IPS-18a (cell line): ENCODE results near the gene SLC25A6.
"Not testable (repeated sequence)": the region's sequence is repeated elsewhere in the genome, so short reads cannot be mapped to it uniquely, and the experiment has no call there.

Experiments
- H3K27ac ChIP-seq: one replicate; pipeline ENCODE4 v1.5.1; 2013; ENCODE audit warnings: low read length
- H3K27me3 ChIP-seq: one replicate; pipeline ENCODE4 v1.6.1; 2013; ENCODE audit warnings: mild to moderate bottlenecking, low read length; ENCODE audit not compliant: control insufficient read depth, insufficient read depth
- H3K36me3 ChIP-seq: one replicate; pipeline ENCODE4 v1.6.1; 2013; ENCODE audit warnings: low read depth, low read length; ENCODE audit not compliant: control insufficient read depth
- H3K4me1 ChIP-seq: one replicate; pipeline ENCODE4 v1.6.1; 2013; ENCODE audit warnings: low read depth, low read length; ENCODE audit not compliant: control insufficient read depth
- H3K4me3 ChIP-seq: one replicate; pipeline ENCODE4 v1.5.1; 2013; ENCODE audit warnings: low read length
- H3K9ac ChIP-seq: one replicate; pipeline ENCODE4 v1.6.1; 2013; ENCODE audit warnings: mild to moderate bottlenecking, low read length, moderate library complexity
- H3K9me3 ChIP-seq: one replicate; pipeline ENCODE4 v1.6.1; 2013; ENCODE audit warnings: low read depth, low read length; ENCODE audit not compliant: control insufficient read depth

SLC25A6 gene

DNA sequence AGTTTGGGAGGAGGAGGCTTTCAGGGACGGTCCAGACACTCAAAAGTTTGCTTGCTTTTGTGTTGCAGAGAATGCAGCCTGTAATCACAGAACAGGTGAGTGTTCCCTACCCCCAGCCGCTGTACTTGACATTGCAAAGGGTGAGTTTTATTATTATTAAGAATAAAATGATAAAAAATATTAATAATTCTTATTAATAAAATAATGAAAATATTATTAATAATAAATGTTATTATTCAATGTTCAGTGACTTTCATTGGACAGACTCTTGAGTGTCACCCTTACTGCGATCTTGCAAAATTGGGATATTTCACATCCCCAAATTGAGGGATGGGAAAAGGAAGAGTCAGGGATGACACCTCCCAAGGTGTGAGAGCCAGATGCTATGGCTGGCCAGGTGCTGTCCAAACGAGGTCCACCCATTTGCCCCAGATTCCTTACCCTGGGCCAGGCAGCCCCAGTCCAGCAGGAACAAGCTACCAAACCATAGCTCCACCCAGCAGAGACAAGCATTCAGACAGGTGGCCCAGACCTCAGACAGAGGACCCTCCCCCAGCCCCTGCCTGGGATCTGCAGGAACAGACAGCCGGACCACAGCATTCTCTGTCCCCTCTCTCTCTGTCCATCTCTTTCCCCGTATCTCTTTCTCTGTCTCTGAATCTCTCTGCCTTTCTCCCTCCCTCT lies 33.0 kb downstream of the SLC25A6 start:
- H3K36me3 ChIP-seq = no peaks in the 10 kb centered on the region
- no peak overlapping the region for H3K27ac ChIP-seq
- peaks cover 6% of the 10 kb centered on the region for H3K4me1 ChIP-seq
- no peak overlapping the region for H3K9ac ChIP-seq
- no peaks in the 10 kb centered on the region for H3K27me3 ChIP-seq
- H3K4me3 ChIP-seq = no peak overlapping the region
- H3K9me3 ChIP-seq = no peaks in the 10 kb centered on the region

- no peak overlapping the region for H3K27ac ChIP-seq
- H3K4me3 ChIP-seq = no peak overlapping the region
- H3K4me1 ChIP-seq = peaks cover 6% of the 10 kb centered on the region
- no peak overlapping the region for H3K9ac ChIP-seq
- H3K9me3 ChIP-seq = no peaks in the 10 kb centered on the region
- H3K27me3 ChIP-seq = no peaks in the 10 kb centered on the region
- no peaks in the 10 kb centered on the region for H3K36me3 ChIP-seq
Measured at GRCh38 chrX:1357993-1358392, 33.9 kb downstream of the SLC25A6 start.

DNA sequence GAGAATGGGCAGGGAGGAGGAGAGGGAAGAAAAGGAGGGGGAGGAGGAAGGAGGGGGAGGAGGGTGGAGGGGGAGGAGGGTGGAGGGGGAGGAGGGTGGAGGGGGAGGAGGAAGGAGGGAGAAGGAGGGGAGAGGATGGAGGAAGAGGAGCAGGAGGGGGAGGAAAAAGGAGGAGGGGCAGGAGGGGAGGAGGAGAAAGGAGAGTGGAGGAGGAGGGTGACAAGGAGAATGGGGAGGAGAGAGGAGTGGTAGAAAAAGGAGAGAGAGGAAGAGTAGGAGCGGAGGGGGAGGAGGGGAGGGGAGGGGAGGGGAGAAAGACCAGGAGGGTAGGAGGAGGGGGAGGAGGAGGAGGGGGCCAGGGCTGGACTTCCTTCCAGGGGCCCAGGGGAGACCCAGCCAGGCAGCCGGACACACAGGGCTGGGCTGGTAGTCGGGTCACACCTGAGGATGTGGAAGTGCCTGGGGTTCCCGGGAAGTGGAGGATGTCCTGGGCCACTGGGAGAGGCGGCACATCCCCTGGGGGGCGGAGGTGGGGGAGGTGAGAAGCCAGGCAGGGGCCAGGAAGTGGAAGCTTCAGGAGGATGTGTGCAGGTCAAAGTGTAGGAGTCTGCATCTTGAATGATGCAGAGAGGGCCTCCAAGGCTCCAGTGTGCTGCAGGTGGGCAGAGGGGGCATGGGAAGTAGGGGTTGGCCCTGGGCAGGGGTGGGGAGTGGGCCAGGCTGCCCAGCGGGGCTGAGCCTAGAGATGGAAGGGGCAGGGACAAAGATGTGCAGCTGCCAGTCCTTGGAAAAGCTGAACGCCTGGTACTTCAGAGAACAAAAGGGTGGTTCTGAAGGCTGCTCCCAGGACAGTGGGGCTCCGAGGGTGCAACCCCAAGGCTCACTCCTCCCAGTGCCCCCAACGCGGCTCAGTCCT lies 36.5 kb downstream of the SLC25A6 start:
- H3K27ac ChIP-seq = peak overlapping the region; percentile 24
- H3K9me3 ChIP-seq = no peaks in the 10 kb centered on the region
- H3K9ac ChIP-seq = peak overlapping the region; percentile 17
- H3K27me3 ChIP-seq = no peaks in the 10 kb centered on the region
- no peaks in the 10 kb centered on the region for H3K36me3 ChIP-seq
- peaks cover 6% of the 10 kb centered on the region for H3K4me1 ChIP-seq
- H3K4me3 ChIP-seq = peak overlapping the region; percentile 13

- no peak overlapping the region for H3K4me3 ChIP-seq
- H3K9me3 ChIP-seq = no peaks in the 10 kb centered on the region
Measured at GRCh38 chrX:1354036-1355019, 37.6 kb downstream of the SLC25A6 start.

DNA sequence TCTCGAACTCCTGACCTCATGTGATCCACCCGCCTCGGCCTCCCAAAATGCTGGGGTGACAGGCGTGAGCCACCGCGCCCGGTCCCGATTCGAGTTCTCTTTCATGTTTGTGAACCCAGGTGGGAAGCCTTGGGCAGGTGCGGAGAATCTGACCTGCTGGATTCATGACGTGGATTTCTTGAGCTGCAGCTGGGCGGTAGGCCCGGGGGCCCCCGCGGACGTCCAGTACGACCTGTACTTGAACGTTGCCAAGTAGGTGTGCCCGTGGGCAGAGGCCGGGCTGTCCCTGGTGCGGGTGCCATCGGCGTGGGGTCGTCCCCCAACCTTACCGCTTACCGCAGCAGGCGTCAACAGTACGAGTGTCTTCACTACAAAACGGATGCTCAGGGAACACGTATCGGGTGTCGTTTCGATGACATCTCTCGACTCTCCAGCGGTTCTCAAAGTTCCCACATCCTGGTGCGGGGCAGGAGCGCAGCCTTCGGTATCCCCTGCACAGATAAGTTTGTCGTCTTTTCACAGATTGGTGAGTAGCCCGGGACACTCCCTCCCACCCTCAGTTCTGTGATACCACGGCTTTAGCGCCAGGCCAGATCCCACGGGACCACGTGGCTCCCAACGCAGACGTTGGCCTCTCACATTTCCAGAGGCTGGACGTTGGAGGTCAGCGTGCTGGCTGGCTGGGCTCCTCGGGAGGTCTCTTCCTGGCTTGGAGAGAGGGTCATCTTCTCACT lies 39.8 kb downstream of the SLC25A6 start:
- H3K4me1 ChIP-seq = peaks cover 6% of the 10 kb centered on the region
- H3K9me3 ChIP-seq = no peaks in the 10 kb centered on the region
- no peaks in the 10 kb centered on the region for H3K36me3 ChIP-seq

More at GRCh38 chrX:1354036-1355019, 37.6 kb downstream of the SLC25A6 start:
- Histone ChIP-seq H3K27me3 (no peaks in the 10 kb centered on the region), H3K9ac (no peak overlapping the region), H3K36me3 (no peaks in the 10 kb centered on the region), H3K27ac (no peak overlapping the region), H3K4me1 (peaks cover 6% of the 10 kb centered on the region)

GRCh38 chrX:1349606-1350005 lies 42.3 kb downstream of the SLC25A6 start:
- not testable (repeated sequence) for H3K4me3 ChIP-seq, H3K9ac ChIP-seq, H3K4me1 ChIP-seq, H3K9me3 ChIP-seq, H3K36me3 ChIP-seq, H3K27ac ChIP-seq, H3K27me3 ChIP-seq

More for the DNA sequence above, 39.8 kb downstream of the SLC25A6 start:
- Histone ChIP-seq H3K4me3 (no peak overlapping the region), H3K27ac (no peak overlapping the region), H3K27me3 (no peaks in the 10 kb centered on the region), H3K9ac (no peak overlapping the region)

- Histone ChIP-seq H3K4me1 (no peaks in the 10 kb centered on the region), H3K27me3 (no peaks in the 10 kb centered on the region), H3K36me3 (no peaks in the 10 kb centered on the region), H3K9ac (no peak overlapping the region), H3K27ac (no peak overlapping the region), H3K9me3 (peaks cover 5% of the 10 kb centered on the region), H3K4me3 (no peak overlapping the region)
Measured at GRCh38 chrX:1341545-1342184, 50.2 kb downstream of the SLC25A6 start.

- Histone ChIP-seq H3K9ac (no peak overlapping the region), H3K27me3 (no peaks in the 10 kb centered on the region), H3K36me3 (no peaks in the 10 kb centered on the region), H3K9me3 (peaks cover 5% of the 10 kb centered on the region), H3K4me3 (no peak overlapping the region), H3K4me1 (no peaks in the 10 kb centered on the region), H3K27ac (no peak overlapping the region)
Measured at GRCh38 chrX:1336948-1337779, 54.7 kb downstream of the SLC25A6 start.

DNA sequence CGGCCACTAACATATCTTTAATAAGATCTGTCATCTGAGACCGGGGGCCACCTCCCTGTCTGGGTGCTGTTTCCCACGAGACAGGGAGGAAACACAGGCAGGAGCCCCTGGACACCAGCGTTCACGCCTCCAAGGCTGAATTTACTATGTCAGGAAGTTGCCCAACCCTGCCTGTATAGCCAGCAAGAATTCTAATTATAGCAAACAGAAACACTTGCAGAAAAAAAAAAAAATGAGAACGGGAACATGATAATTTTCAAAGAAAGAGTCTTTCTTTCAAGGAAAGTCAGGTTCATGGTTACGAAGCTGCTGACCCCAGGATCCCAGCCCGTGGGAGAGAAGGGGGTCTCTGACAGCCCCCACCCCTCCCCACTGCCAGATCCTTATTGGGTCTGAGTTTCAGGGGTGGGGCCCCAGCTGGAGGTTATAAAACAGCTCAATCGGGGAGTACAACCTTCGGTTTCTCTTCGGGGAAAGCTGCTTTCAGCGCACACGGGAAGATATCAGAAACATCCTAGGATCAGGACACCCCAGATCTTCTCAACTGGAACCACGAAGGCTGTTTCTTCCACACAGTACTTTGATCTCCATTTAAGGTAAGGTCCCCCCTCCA lies 55.5 kb downstream of the SLC25A6 start, which contains the start of gene IL3RA:
Gene IL3RA, plus strand, starts transcription at position 455 of the 613 bp plus-strand sequence. CDS start 4,981 bp downstream, outside the sequence.
- Histone ChIP-seq H3K27ac (no peak within 1 kb of the TSS), H3K9ac (no peak within 1 kb of the TSS), H3K36me3 (no peaks in the 10 kb centered on the region), H3K4me1 (no peaks in the 10 kb centered on the region), H3K27me3 (no peaks in the 10 kb centered on the region), H3K9me3 (peaks cover 5% of the 10 kb centered on the region), H3K4me3 (no peak within 1 kb of the TSS)
